ENCODE data around the gene ABHD15. TPM values are rescaled to one million over a fixed set of nuclear protein-coding genes. Genes with fewer than 3 reads are reported as not detected.
A peak's percentile ranks its signal among the peaks of the same experiment; 100 is the strongest.

Gene ABHD15
- total and polyA plus RNA-seq, 2 donors (not counting 1 experiment from before 2014, with no cell fraction given), result 10.9 to 44.1 TPM

DNA sequence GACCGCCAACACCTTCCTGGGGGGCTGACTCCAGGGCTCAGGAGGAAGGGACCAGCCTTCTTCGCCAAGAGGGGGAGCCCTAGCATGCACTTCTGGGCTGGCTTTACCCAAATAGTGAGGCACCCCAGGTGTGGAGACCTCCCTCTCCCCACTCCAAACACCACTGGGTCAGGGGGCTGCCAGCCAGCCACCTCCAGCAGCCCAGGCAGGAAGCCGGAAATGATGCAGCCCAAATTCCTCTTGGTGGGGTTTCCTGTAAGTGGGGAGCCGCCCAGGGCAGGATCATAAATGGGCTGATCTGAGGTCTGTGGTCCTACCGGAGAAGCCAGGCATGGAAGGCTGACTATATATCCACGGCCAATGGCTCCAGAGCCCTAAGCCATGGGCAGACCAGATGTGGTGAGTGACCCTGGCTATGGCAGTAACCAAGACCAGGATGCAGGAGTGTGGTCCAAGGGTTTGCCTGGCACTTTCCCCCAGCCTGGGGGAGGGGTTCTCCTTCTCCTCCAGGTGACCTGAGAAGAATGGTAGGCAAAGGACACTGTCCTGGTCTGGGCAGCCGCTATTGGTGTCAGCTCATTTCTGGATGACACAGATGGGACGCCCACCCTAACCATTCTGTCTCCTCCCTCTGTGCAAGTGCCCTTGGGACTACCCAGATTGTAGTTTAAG lies 18.4 kb upstream of the ABHD15 start:
- intact Hi-C loops (cut with micrococcal nuclease), result no loop called here
- peaks cover 71% of the 10 kb centered on the region for H3K79me2 ChIP-seq (ENCODE audit: control insufficient read depth, insufficient read depth, low read length)
- ATAC-seq (ENCODE audit: low read depth) (no peak), DNase-seq (no peak)
- ChIA-PET POLR2A (interaction anchor here (1.0 kb wide), 1 partner anchor 8 kb away, joined by 3 read pairs; the partner anchor contains the start of gene ANKRD13B), CTCF (interaction anchor here (0.7 to 24.3 kb wide), 6 partner anchors 12 to 215 kb away, joined by 3 to 336 read pairs (median 5); no protein-coding TSS in a partner anchor)
- peaks cover 40 to 51% of the 10 kb centered on the region in 2 donors for H3K4me1 ChIP-seq (ENCODE audit: control insufficient read depth in 2 of 2, insufficient read depth in 2 of 2, low read length in 2 of 2)
- peak overlapping the region; percentile 37 for H3K4me3 Mint-ChIP-seq
- peak overlapping the region; percentile 9 for H2AFZ ChIP-seq (ENCODE audit: insufficient read depth, low read depth, low read length, poor library complexity, severe bottlenecking)
- TF ChIP-seq, protein P1, sequence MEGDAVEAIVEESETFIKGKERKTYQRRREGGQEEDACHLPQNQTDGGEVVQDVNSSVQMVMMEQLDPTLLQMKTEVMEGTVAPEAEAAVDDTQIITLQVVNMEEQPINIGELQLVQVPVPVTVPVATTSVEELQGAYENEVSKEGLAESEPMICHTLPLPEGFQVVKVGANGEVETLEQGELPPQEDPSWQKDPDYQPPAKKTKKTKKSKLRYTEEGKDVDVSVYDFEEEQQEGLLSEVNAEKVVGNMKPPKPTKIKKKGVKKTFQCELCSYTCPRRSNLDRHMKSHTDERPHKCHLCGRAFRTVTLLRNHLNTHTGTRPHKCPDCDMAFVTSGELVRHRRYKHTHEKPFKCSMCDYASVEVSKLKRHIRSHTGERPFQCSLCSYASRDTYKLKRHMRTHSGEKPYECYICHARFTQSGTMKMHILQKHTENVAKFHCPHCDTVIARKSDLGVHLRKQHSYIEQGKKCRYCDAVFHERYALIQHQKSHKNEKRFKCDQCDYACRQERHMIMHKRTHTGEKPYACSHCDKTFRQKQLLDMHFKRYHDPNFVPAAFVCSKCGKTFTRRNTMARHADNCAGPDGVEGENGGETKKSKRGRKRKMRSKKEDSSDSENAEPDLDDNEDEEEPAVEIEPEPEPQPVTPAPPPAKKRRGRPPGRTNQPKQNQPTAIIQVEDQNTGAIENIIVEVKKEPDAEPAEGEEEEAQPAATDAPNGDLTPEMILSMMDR (IDR thresholded peaks at IDR 0.05), result no peak
- no peak for TF ChIP-seq EZH2 (IDR thresholded peaks at IDR 0.05; ENCODE audit: borderline replicate concordance, insufficient read depth, low read depth, low read length, poor library complexity, severe bottlenecking)
- H3K27me3 Mint-ChIP-seq, result no peaks in the 10 kb centered on the region
- peaks cover 55% of the 10 kb centered on the region for H3K4me1 Mint-ChIP-seq
- peak overlapping the region; percentile 29 for H3K9ac ChIP-seq (ENCODE audit: low read length)
- peak overlapping the region; percentile 41 for H3K27ac Mint-ChIP-seq
- H3K9me3 ChIP-seq (ENCODE audit: control extremely low read depth in 1 of 3, control insufficient read depth in 2 of 3, insufficient read depth in 1 of 3, low read length in 2 of 3), result no peaks in the 10 kb centered on the region
- peak overlapping the region in 1 of 2 donors; percentile 29 for H3K27ac ChIP-seq (ENCODE audit: low read length in 2 of 2)
- peaks cover 45% of the 10 kb centered on the region for H4K20me1 ChIP-seq (ENCODE audit: control insufficient read depth, insufficient read depth, low read length, poor library complexity, severe bottlenecking)
- H3K4me2 ChIP-seq (replicated peaks; ENCODE audit: low read depth, low read length, poor library complexity, severe bottlenecking), result peak overlapping the region; percentile 69
- H3K9me3 Mint-ChIP-seq (ENCODE audit: insufficient read depth), result no peaks in the 10 kb centered on the region
- peak overlapping the region in 2 of 5 experiments; percentile 2 to 16 for H3K4me3 ChIP-seq (ENCODE audit: control extremely low read depth in 1 of 5, extremely low read depth in 1 of 5, insufficient read depth in 1 of 5, low read depth in 2 of 5, low read length in 4 of 5)
- peaks cover 0 to 19% of the 10 kb centered on the region in 2 experiments for H3K36me3 ChIP-seq (replicated peaks in 1 of 2; ENCODE audit: control extremely low read depth in 1 of 2, control insufficient read depth in 1 of 2, extremely low read depth in 1 of 2, insufficient read depth in 2 of 2, low read length in 1 of 2)
- no peaks in the 10 kb centered on the region for H3K27me3 ChIP-seq (replicated peaks in 1 of 4; ENCODE audit: control extremely low read depth in 1 of 4, control insufficient read depth in 3 of 4, insufficient read depth in 4 of 4, low read length in 3 of 4)
- 49% methylated on average over 7 of the region's 8 CpGs for WGBS (ENCODE audit: insufficient coverage)

Measured in B cell (primary cell).